Karpas-422 (cell line): ENCODE data around the gene VASN. TPM values are rescaled to one million over a fixed set of nuclear protein-coding genes. Genes with fewer than 3 reads are reported as not detected.

ENCODE experiments used
- DNase-seq: peaks from one replicate; pipeline ENCODE4 v3.0.0-alpha.2; 2015
- H2AFZ ChIP-seq: fragments of 200-600 bp; sonication (generic); 2 replicates; pipeline ENCODE4 v1.6.1; 2014; ENCODE audit warnings: antibody characterized with exemption, low read length, mixed read lengths
- H3K27ac ChIP-seq: fragments of 200-600 bp; sonication (generic); 2 replicates; pipeline ENCODE4 v1.5.1; 2014; ENCODE audit warnings: mild to moderate bottlenecking, low read length, moderate library complexity
- H3K27me3 ChIP-seq: fragments of 200-600 bp; sonication (generic); 2 replicates; pipeline ENCODE4 v1.6.1; 2014; ENCODE audit warnings: low read length, mixed read lengths
- H3K36me3 ChIP-seq: fragments of 200-600 bp; sonication (generic); 2 replicates; pipeline ENCODE4 v1.6.1; 2014; ENCODE audit warnings: low read length, mixed read lengths; ENCODE audit not compliant: insufficient read depth
- H3K4me1 ChIP-seq: fragments of 200-600 bp; sonication (generic); 2 replicates; pipeline ENCODE4 v1.6.1; 2014; ENCODE audit warnings: mild to moderate bottlenecking, low read length, mixed read lengths
- H3K4me2 ChIP-seq: fragments of 200-600 bp; sonication (generic); 2 replicates; pipeline ENCODE4 v1.6.1; 2014; ENCODE audit warnings: low read length, low read depth, mild to moderate bottlenecking; ENCODE audit not compliant: poor library complexity, severe bottlenecking
- H3K4me3 ChIP-seq: fragments of 200-600 bp; sonication (generic); 2 replicates; pipeline ENCODE4 v1.5.1; 2014; ENCODE audit warnings: mild to moderate bottlenecking, antibody characterized with exemption, low read length, mixed read lengths
- H3K79me2 ChIP-seq: fragments of 200-600 bp; sonication (generic); 2 replicates; pipeline ENCODE4 v1.6.1; 2014; ENCODE audit warnings: mild to moderate bottlenecking, low read length, mixed read lengths
- H3K9ac ChIP-seq: fragments of 200-600 bp; sonication (generic); 2 replicates; pipeline ENCODE4 v1.6.0; 2014; ENCODE audit warnings: low read length
- H3K9me2 ChIP-seq: fragments of 200-600 bp; sonication (generic), shearing (Covaris generic); replicated peaks from 2 replicates; pipeline ENCODE4 v1.6.0; 2014; ENCODE audit warnings: mild to moderate bottlenecking, low read length, moderate library complexity; ENCODE audit not compliant: insufficient read depth
- H3K9me3 ChIP-seq: fragments of 300-700, 200-600 bp; sonication (generic); 2 replicates; pipeline ENCODE4 v1.6.1; 2014; ENCODE audit warnings: low read length, mixed read lengths
- H4K20me1 ChIP-seq: fragments of 200-600 bp; sonication (generic); 2 replicates; pipeline ENCODE4 v1.6.1; 2014; ENCODE audit warnings: mild to moderate bottlenecking, antibody characterized with exemption, low read length, low read depth; ENCODE audit not compliant: insufficient read depth
- total RNA-seq: library from RNA; depleted of rRNA; stranded (reverse); fragments of >200 nt; shearing (Covaris generic); gene quantifications from 2 replicates; pipeline ENCODE4 v1.2.3, GENCODE V29; 2014; ENCODE audit warnings: low replicate concordance

Gene VASN
- total RNA-seq, 1 experiment from 2014 or later, result 4.1 TPM

GRCh38 chr16:4385789-4386450 is 14.3 kb downstream of the VASN start:
- H4K20me1 ChIP-seq, result no peaks in the 10 kb centered on the region
- no peaks in the 10 kb centered on the region for H3K27me3 ChIP-seq
- H3K27ac ChIP-seq, result no peak overlapping the region
- no peak for DNase-seq
- H3K4me2 ChIP-seq, result no peak overlapping the region
- H3K36me3 ChIP-seq, result no peaks in the 10 kb centered on the region
- H3K9me2 ChIP-seq, result no peaks in the 10 kb centered on the region
- no peaks in the 10 kb centered on the region for H3K79me2 ChIP-seq
- no peak overlapping the region for H3K9ac ChIP-seq
- no peak overlapping the region for H2AFZ ChIP-seq
- H3K4me1 ChIP-seq, result peaks cover 7% of the 10 kb centered on the region; the same call in 1 of the 2 replicates
- no peak overlapping the region for H3K4me3 ChIP-seq
- no peaks in the 10 kb centered on the region for H3K9me3 ChIP-seq

- Histone ChIP-seq H3K9me2 (no peaks in the 10 kb centered on the region), H3K79me2 (no peaks in the 10 kb centered on the region), H3K4me2 (no peak overlapping the region), H3K4me3 (no peak overlapping the region), H4K20me1 (no peaks in the 10 kb centered on the region), H3K36me3 (no peaks in the 10 kb centered on the region), H2AFZ (no peak overlapping the region), H3K9me3 (no peaks in the 10 kb centered on the region), H3K27me3 (no peaks in the 10 kb centered on the region), H3K9ac (no peak overlapping the region), H3K4me1 (peaks cover 7% of the 10 kb centered on the region; the same call in 1 of the 2 replicates), H3K27ac (no peak overlapping the region)
- no peak for DNase-seq
Observed at GRCh38 chr16:4386451-4386805, 14.8 kb downstream of the VASN start.

- Histone ChIP-seq H3K4me1 (peaks cover 7% of the 10 kb centered on the region; the same call in 1 of the 2 replicates), H3K4me3 (no peak overlapping the region), H4K20me1 (no peaks in the 10 kb centered on the region), H3K79me2 (no peaks in the 10 kb centered on the region), H2AFZ (no peak overlapping the region), H3K4me2 (no peak overlapping the region), H3K36me3 (no peaks in the 10 kb centered on the region), H3K27ac (no peak overlapping the region), H3K9me3 (no peaks in the 10 kb centered on the region), H3K27me3 (no peaks in the 10 kb centered on the region), H3K9me2 (no peaks in the 10 kb centered on the region), H3K9ac (no peak overlapping the region)
- DNase-seq, result no peak
Observed at GRCh38 chr16:4386951-4387565, 15.4 kb downstream of the VASN start.

- Histone ChIP-seq H2AFZ (no peak overlapping the region), H3K9me3 (no peaks in the 10 kb centered on the region), H3K4me1 (peaks cover 7% of the 10 kb centered on the region; the same call in 1 of the 2 replicates), H4K20me1 (no peaks in the 10 kb centered on the region), H3K4me3 (no peak overlapping the region), H3K9ac (no peak overlapping the region), H3K27ac (no peak overlapping the region), H3K27me3 (no peaks in the 10 kb centered on the region), H3K4me2 (no peak overlapping the region), H3K36me3 (no peaks in the 10 kb centered on the region), H3K79me2 (no peaks in the 10 kb centered on the region), H3K9me2 (no peaks in the 10 kb centered on the region)
- DNase-seq, result no peak
Observed at GRCh38 chr16:4387781-4388180, 16.1 kb downstream of the VASN start.

GRCh38 chr16:4388271-4389021 is 16.8 kb downstream of the VASN start:
- no peaks in the 10 kb centered on the region for H3K79me2 ChIP-seq
- H4K20me1 ChIP-seq, result no peaks in the 10 kb centered on the region
- DNase-seq, result no peak
- no peaks in the 10 kb centered on the region for H3K27me3 ChIP-seq
- no peaks in the 10 kb centered on the region for H3K36me3 ChIP-seq
- H3K9me3 ChIP-seq, result no peaks in the 10 kb centered on the region
- H3K9ac ChIP-seq, result no peak overlapping the region
- H3K4me3 ChIP-seq, result no peak overlapping the region
- peaks cover 7% of the 10 kb centered on the region; the same call in 1 of the 2 replicates for H3K4me1 ChIP-seq
- H3K9me2 ChIP-seq, result no peaks in the 10 kb centered on the region
- no peak overlapping the region for H3K4me2 ChIP-seq
- H3K27ac ChIP-seq, result no peak overlapping the region
- H2AFZ ChIP-seq, result no peak overlapping the region

GRCh38 chr16:4389051-4389955 is 17.7 kb downstream of the VASN start:
- no peaks in the 10 kb centered on the region for H3K27me3 ChIP-seq
- H3K4me1 ChIP-seq, result 0 out of 2 replicates have a peak, but pooled peaks cover under 1% of the 10 kb centered on the region
- no peaks in the 10 kb centered on the region for H3K36me3 ChIP-seq
- no peak overlapping the region for H3K9ac ChIP-seq
- no peaks in the 10 kb centered on the region for H3K9me2 ChIP-seq
- DNase-seq, result no peak
- no peaks in the 10 kb centered on the region for H3K9me3 ChIP-seq
- no peak overlapping the region for H2AFZ ChIP-seq
- H3K27ac ChIP-seq, result no peak overlapping the region
- no peaks in the 10 kb centered on the region for H4K20me1 ChIP-seq
- H3K4me3 ChIP-seq, result no peak overlapping the region
- H3K4me2 ChIP-seq, result no peak overlapping the region
- no peaks in the 10 kb centered on the region for H3K79me2 ChIP-seq

- H2AFZ ChIP-seq, result no peak overlapping the region
- no peaks in the 10 kb centered on the region for H3K9me3 ChIP-seq
- no peak overlapping the region for H3K4me3 ChIP-seq
- no peaks in the 10 kb centered on the region for H3K9me2 ChIP-seq
- DNase-seq, result peak; percentile 69
- H3K4me1 ChIP-seq, result no peaks in the 10 kb centered on the region
- H3K36me3 ChIP-seq, result no peaks in the 10 kb centered on the region
- H3K27ac ChIP-seq, result no peak overlapping the region
- no peak overlapping the region for H3K4me2 ChIP-seq
- no peak overlapping the region for H3K9ac ChIP-seq
- H3K27me3 ChIP-seq, result no peaks in the 10 kb centered on the region
- H3K79me2 ChIP-seq, result no peaks in the 10 kb centered on the region
- no peaks in the 10 kb centered on the region for H4K20me1 ChIP-seq
Observed at GRCh38 chr16:4390266-4391260, 18.9 kb downstream of the VASN start.
